Measurements from ENCODE around the gene PTPRG.

The PTPRG gene

GRCh38 chr3:61681636-61682035 lies 120.3 kb downstream of the PTPRG start:
- no peak for TF ChIP-seq CTCF (IDR thresholded peaks at IDR 0.05)
- H3K36me3 ChIP-seq (ENCODE audit: control insufficient read depth, insufficient read depth, low read length), result no peaks in the 10 kb centered on the region
- peaks cover 51% of the 10 kb centered on the region for H3K79me2 ChIP-seq
- no peaks in the 10 kb centered on the region for H3K27me3 ChIP-seq (ENCODE audit: control insufficient read depth, insufficient read depth, low read length)
- H3K4me1 ChIP-seq, result peaks cover 64% of the 10 kb centered on the region
- H3K27ac ChIP-seq, result no peak overlapping the region
- H3K4me2 ChIP-seq (ENCODE audit: low read length), result no peak overlapping the region
- H2AFZ ChIP-seq, result no peak overlapping the region
- no peak overlapping the region for H3K4me3 ChIP-seq (ENCODE audit: low read depth, low read length)
- H3K9ac ChIP-seq, result no peak overlapping the region
- H3K9me3 ChIP-seq (ENCODE audit: control insufficient read depth, low read length), result no peaks in the 10 kb centered on the region

GRCh38 chr3:61682671-61683548 lies 121.5 kb downstream of the PTPRG start:
- Histone ChIP-seq H3K36me3 (ENCODE audit: control insufficient read depth, insufficient read depth, low read length) (no peaks in the 10 kb centered on the region), H3K27me3 (ENCODE audit: control insufficient read depth, insufficient read depth, low read length) (no peaks in the 10 kb centered on the region), H3K4me3 (ENCODE audit: low read depth, low read length) (no peak overlapping the region), H3K9me3 (ENCODE audit: control insufficient read depth, low read length) (no peaks in the 10 kb centered on the region), H3K4me2 (ENCODE audit: low read length) (no peak overlapping the region), H2AFZ (no peak overlapping the region), H3K27ac (peak overlapping the region; percentile 94), H3K9ac (no peak overlapping the region), H3K4me1 (peaks cover 71% of the 10 kb centered on the region), H3K79me2 (peaks cover 49% of the 10 kb centered on the region)
- TF ChIP-seq CTCF (IDR thresholded peaks at IDR 0.05), result no peak

- no peaks in the 10 kb centered on the region for H3K36me3 ChIP-seq (ENCODE audit: control insufficient read depth, insufficient read depth, low read length)
- no peaks in the 10 kb centered on the region for H3K9me3 ChIP-seq (ENCODE audit: control insufficient read depth, low read length)
- no peak overlapping the region for H3K4me3 ChIP-seq (ENCODE audit: low read depth, low read length)
- peaks cover 41% of the 10 kb centered on the region for H3K79me2 ChIP-seq
- H3K27ac ChIP-seq, result peak overlapping the region; percentile 94
- H3K27me3 ChIP-seq (ENCODE audit: control insufficient read depth, insufficient read depth, low read length), result no peaks in the 10 kb centered on the region
- TF ChIP-seq CTCF (IDR thresholded peaks at IDR 0.05), result peak; percentile 7
- H3K4me1 ChIP-seq, result peaks cover 76% of the 10 kb centered on the region
- H3K9ac ChIP-seq, result no peak overlapping the region
- H2AFZ ChIP-seq, result peak overlapping the region; percentile 31
- peak overlapping the region; percentile 19 for H3K4me2 ChIP-seq (ENCODE audit: low read length)
Measured at GRCh38 chr3:61683549-61684236, 122.3 kb downstream of the PTPRG start.

- Histone ChIP-seq H3K4me3 (ENCODE audit: low read depth, low read length) (no peak overlapping the region), H3K79me2 (peaks cover 34% of the 10 kb centered on the region), H2AFZ (no peak overlapping the region), H3K36me3 (ENCODE audit: control insufficient read depth, insufficient read depth, low read length) (no peaks in the 10 kb centered on the region), H3K27ac (peak overlapping the region; percentile 94), H3K9me3 (ENCODE audit: control insufficient read depth, low read length) (no peaks in the 10 kb centered on the region), H3K4me2 (ENCODE audit: low read length) (peak overlapping the region; percentile 19), H3K27me3 (ENCODE audit: control insufficient read depth, insufficient read depth, low read length) (no peaks in the 10 kb centered on the region), H3K4me1 (peaks cover 77% of the 10 kb centered on the region), H3K9ac (no peak overlapping the region)
- TF ChIP-seq CTCF (IDR thresholded peaks at IDR 0.05), result no peak
Measured at GRCh38 chr3:61684386-61684785, 123.0 kb downstream of the PTPRG start.

All from parathyroid adenoma (tissue), 2 donors.